Esophagus muscularis mucosa (tissue), 4 donors: Measurements from ENCODE around the gene TMEM141.

Source experiments
- EP300 ChIP-seq: sonication (generic); formaldehyde crosslinking; IDR thresholded peaks from one replicate; pipeline ENCODE4 v1.6.1; 2017; ENCODE audit warnings: antibody characterized with exemption
- POLR2A ChIP-seq: fragments of 450-650 bp; IDR thresholded peaks from one replicate; pipeline ENCODE4 v1.6.1; 2017; ENCODE audit warnings: antibody characterized with exemption, moderate library complexity, mild to moderate bottlenecking, low read depth
- POLR2AphosphoS5 ChIP-seq, 2 donors: sonication (generic); formaldehyde crosslinking; IDR thresholded peaks; one replicate each; pipeline ENCODE4 v1.6.1; 2017; ENCODE audit warnings: antibody characterized with exemption in 2 of 2
- TF ChIP-seq, protein P1 (sequence below), 3 experiments: fragments of 200-600 bp in 2 of 3; fragments of 450-650 bp in 1 of 3; sonication (generic) in 2 of 3; IDR thresholded peaks; one replicate each; pipeline ENCODE4 v1.5.1; 2017 to 2019; ENCODE audit warnings: antibody characterized with exemption in 3 of 3, mild to moderate bottlenecking in 2 of 3, moderate library complexity in 1 of 3

GRCh38 chr9:136789523-136789937, 1.6 kb upstream of the TMEM141 start:
- TF ChIP-seq, protein P1, sequence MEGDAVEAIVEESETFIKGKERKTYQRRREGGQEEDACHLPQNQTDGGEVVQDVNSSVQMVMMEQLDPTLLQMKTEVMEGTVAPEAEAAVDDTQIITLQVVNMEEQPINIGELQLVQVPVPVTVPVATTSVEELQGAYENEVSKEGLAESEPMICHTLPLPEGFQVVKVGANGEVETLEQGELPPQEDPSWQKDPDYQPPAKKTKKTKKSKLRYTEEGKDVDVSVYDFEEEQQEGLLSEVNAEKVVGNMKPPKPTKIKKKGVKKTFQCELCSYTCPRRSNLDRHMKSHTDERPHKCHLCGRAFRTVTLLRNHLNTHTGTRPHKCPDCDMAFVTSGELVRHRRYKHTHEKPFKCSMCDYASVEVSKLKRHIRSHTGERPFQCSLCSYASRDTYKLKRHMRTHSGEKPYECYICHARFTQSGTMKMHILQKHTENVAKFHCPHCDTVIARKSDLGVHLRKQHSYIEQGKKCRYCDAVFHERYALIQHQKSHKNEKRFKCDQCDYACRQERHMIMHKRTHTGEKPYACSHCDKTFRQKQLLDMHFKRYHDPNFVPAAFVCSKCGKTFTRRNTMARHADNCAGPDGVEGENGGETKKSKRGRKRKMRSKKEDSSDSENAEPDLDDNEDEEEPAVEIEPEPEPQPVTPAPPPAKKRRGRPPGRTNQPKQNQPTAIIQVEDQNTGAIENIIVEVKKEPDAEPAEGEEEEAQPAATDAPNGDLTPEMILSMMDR (IDR thresholded peaks at IDR 0.05) = no peak
- TF ChIP-seq EP300 = no peak
- TF ChIP-seq POLR2AphosphoS5 (IDR thresholded peaks at IDR 0.05) = no peak
- TF ChIP-seq POLR2A = no peak
